IPS-18a (cell line): Measurements from ENCODE around the gene CDK6.
"Not testable (repeated sequence)": the region's sequence is repeated elsewhere in the genome, so short reads cannot be mapped to it uniquely, and the experiment has no call there.

ENCODE experiments used
- H3K27ac ChIP-seq: one replicate; pipeline ENCODE4 v1.5.1; 2013; ENCODE audit warnings: low read length
- H3K27me3 ChIP-seq: one replicate; pipeline ENCODE4 v1.6.1; 2013; ENCODE audit warnings: mild to moderate bottlenecking, low read length; ENCODE audit not compliant: control insufficient read depth, insufficient read depth
- H3K36me3 ChIP-seq: one replicate; pipeline ENCODE4 v1.6.1; 2013; ENCODE audit warnings: low read depth, low read length; ENCODE audit not compliant: control insufficient read depth
- H3K4me1 ChIP-seq: one replicate; pipeline ENCODE4 v1.6.1; 2013; ENCODE audit warnings: low read depth, low read length; ENCODE audit not compliant: control insufficient read depth
- H3K4me3 ChIP-seq: one replicate; pipeline ENCODE4 v1.5.1; 2013; ENCODE audit warnings: low read length
- H3K9ac ChIP-seq: one replicate; pipeline ENCODE4 v1.6.1; 2013; ENCODE audit warnings: mild to moderate bottlenecking, low read length, moderate library complexity
- H3K9me3 ChIP-seq: one replicate; pipeline ENCODE4 v1.6.1; 2013; ENCODE audit warnings: low read depth, low read length; ENCODE audit not compliant: control insufficient read depth

CDK6 gene

GRCh38 chr7:92751902-92752901, 84.2 kb downstream of the CDK6 start:
- Histone ChIP-seq H3K27ac (no peak overlapping the region), H3K27me3 (no peaks in the 10 kb centered on the region), H3K4me1 (peaks cover 42% of the 10 kb centered on the region), H3K36me3 (no peaks in the 10 kb centered on the region), H3K9me3 (no peaks in the 10 kb centered on the region), H3K9ac (no peak overlapping the region), H3K4me3 (no peak overlapping the region)

- no peak overlapping the region for H3K9ac ChIP-seq
- H3K4me1 ChIP-seq, result peaks cover 36% of the 10 kb centered on the region
- H3K9me3 ChIP-seq, result no peaks in the 10 kb centered on the region
- H3K27ac ChIP-seq, result no peak overlapping the region
- H3K27me3 ChIP-seq, result no peaks in the 10 kb centered on the region
- H3K36me3 ChIP-seq, result no peaks in the 10 kb centered on the region
- no peak overlapping the region for H3K4me3 ChIP-seq
Measured at GRCh38 chr7:92750946-92751345, 85.4 kb downstream of the CDK6 start.

- H3K27ac ChIP-seq, result no peak overlapping the region
- no peaks in the 10 kb centered on the region for H3K36me3 ChIP-seq
- no peak overlapping the region for H3K4me3 ChIP-seq
- H3K9ac ChIP-seq, result no peak overlapping the region
- H3K27me3 ChIP-seq, result no peaks in the 10 kb centered on the region
- H3K4me1 ChIP-seq, result peaks cover 31% of the 10 kb centered on the region
- H3K9me3 ChIP-seq, result no peaks in the 10 kb centered on the region
Measured at GRCh38 chr7:92750447-92750839, 85.9 kb downstream of the CDK6 start.

GRCh38 chr7:92749832-92750446, 86.4 kb downstream of the CDK6 start:
- H3K36me3 ChIP-seq, result no peaks in the 10 kb centered on the region
- H3K9me3 ChIP-seq, result no peaks in the 10 kb centered on the region
- no peak overlapping the region for H3K9ac ChIP-seq
- no peak overlapping the region for H3K27ac ChIP-seq
- peaks cover 26% of the 10 kb centered on the region for H3K4me1 ChIP-seq
- H3K4me3 ChIP-seq, result no peak overlapping the region
- H3K27me3 ChIP-seq, result no peaks in the 10 kb centered on the region

- no peak overlapping the region for H3K9ac ChIP-seq
- no peaks in the 10 kb centered on the region for H3K36me3 ChIP-seq
- no peak overlapping the region for H3K27ac ChIP-seq
- peaks cover 23% of the 10 kb centered on the region for H3K4me1 ChIP-seq
- H3K4me3 ChIP-seq, result no peak overlapping the region
- no peaks in the 10 kb centered on the region for H3K9me3 ChIP-seq
- H3K27me3 ChIP-seq, result no peaks in the 10 kb centered on the region
Measured at GRCh38 chr7:92749327-92749755, 87.0 kb downstream of the CDK6 start.

GRCh38 chr7:92748495-92748894, 87.9 kb downstream of the CDK6 start:
- Histone ChIP-seq H3K9ac (no peak overlapping the region), H3K9me3 (no peaks in the 10 kb centered on the region), H3K36me3 (no peaks in the 10 kb centered on the region), H3K4me1 (peaks cover 23% of the 10 kb centered on the region), H3K4me3 (no peak overlapping the region), H3K27ac (no peak overlapping the region), H3K27me3 (no peaks in the 10 kb centered on the region)

- Histone ChIP-seq H3K4me1 (peaks cover 21% of the 10 kb centered on the region), H3K4me3 (no peak overlapping the region), H3K9ac (no peak overlapping the region), H3K9me3 (no peaks in the 10 kb centered on the region), H3K36me3 (no peaks in the 10 kb centered on the region), H3K27me3 (no peaks in the 10 kb centered on the region), H3K27ac (no peak overlapping the region)
Measured at GRCh38 chr7:92747041-92747835, 89.1 kb downstream of the CDK6 start.

GRCh38 chr7:92745241-92745640, 91.1 kb downstream of the CDK6 start:
- Histone ChIP-seq H3K36me3 (no peaks in the 10 kb centered on the region), H3K27me3 (no peaks in the 10 kb centered on the region), H3K4me3 (no peak overlapping the region), H3K27ac (no peak overlapping the region), H3K4me1 (peaks cover 14% of the 10 kb centered on the region), H3K9ac (no peak overlapping the region), H3K9me3 (no peaks in the 10 kb centered on the region)

GRCh38 chr7:92744180-92744579, 92.2 kb downstream of the CDK6 start:
- not testable (repeated sequence) for H3K27me3 ChIP-seq, H3K27ac ChIP-seq, H3K36me3 ChIP-seq, H3K4me3 ChIP-seq, H3K9me3 ChIP-seq, H3K9ac ChIP-seq
- H3K4me1 ChIP-seq, result peaks cover 10% of the 10 kb centered on the region

GRCh38 chr7:92742186-92742585, 94.2 kb downstream of the CDK6 start:
- H3K9ac ChIP-seq, result no peak overlapping the region
- no peak overlapping the region for H3K4me3 ChIP-seq
- H3K36me3 ChIP-seq, result no peaks in the 10 kb centered on the region
- peaks cover 6% of the 10 kb centered on the region for H3K4me1 ChIP-seq
- no peak overlapping the region for H3K27ac ChIP-seq
- H3K27me3 ChIP-seq, result no peaks in the 10 kb centered on the region
- H3K9me3 ChIP-seq, result no peaks in the 10 kb centered on the region

- no peaks in the 10 kb centered on the region for H3K27me3 ChIP-seq
- H3K9me3 ChIP-seq, result no peaks in the 10 kb centered on the region
- H3K4me3 ChIP-seq, result no peak overlapping the region
- peaks cover 5% of the 10 kb centered on the region for H3K4me1 ChIP-seq
- no peak overlapping the region for H3K27ac ChIP-seq
- H3K9ac ChIP-seq, result no peak overlapping the region
- H3K36me3 ChIP-seq, result no peaks in the 10 kb centered on the region
Measured at GRCh38 chr7:92740700-92741126, 95.7 kb downstream of the CDK6 start.
